ENCODE measurements around the gene ALK. TPM values are rescaled to one million over a fixed set of nuclear protein-coding genes. Genes with fewer than 3 reads are reported as not detected.

Gene ALK
- total RNA-seq, 3 donors from 2014 or later: not detected

- no peaks in the 10 kb centered on the region for H3K36me3 Mint-ChIP-seq (ENCODE audit: insufficient read depth)
- H3K9me3 Mint-ChIP-seq: no peaks in the 10 kb centered on the region
- no peaks in the 10 kb centered on the region for H3K4me1 Mint-ChIP-seq (ENCODE audit: low read depth)
- H3K27me3 Mint-ChIP-seq (ENCODE audit: low read depth): peaks cover under 1% of the 10 kb centered on the region
- ATAC-seq (no peak), DNase-seq (no peak)
- H3K4me3 Mint-ChIP-seq: no peak overlapping the region
Observed at GRCh38 chr2:29220506-29221270, 700.7 kb downstream of the ALK start.

GRCh38 chr2:29219374-29219773 is 702.0 kb downstream of the ALK start:
- Mint-ChIP-seq H3K27me3 (ENCODE audit: low read depth) (no peaks in the 10 kb centered on the region), H3K9me3 (no peaks in the 10 kb centered on the region), H3K4me1 (ENCODE audit: low read depth) (no peaks in the 10 kb centered on the region), H3K4me3 (no peak overlapping the region), H3K36me3 (ENCODE audit: insufficient read depth) (no peaks in the 10 kb centered on the region)
- ATAC-seq: no peak
- no peak for DNase-seq

- no peak for DNase-seq
Observed at GRCh38 chr2:29218550-29219125, 702.7 kb downstream of the ALK start.

GRCh38 chr2:29218071-29218470 is 703.3 kb downstream of the ALK start:
- Mint-ChIP-seq H3K4me3 (no peak overlapping the region), H3K27me3 (ENCODE audit: low read depth) (no peaks in the 10 kb centered on the region), H3K36me3 (ENCODE audit: insufficient read depth) (no peaks in the 10 kb centered on the region), H3K4me1 (ENCODE audit: low read depth) (no peaks in the 10 kb centered on the region), H3K9me3 (no peaks in the 10 kb centered on the region)
- ATAC-seq: no peak
- no peak for DNase-seq

More at GRCh38 chr2:29218550-29219125, 702.7 kb downstream of the ALK start:
- Mint-ChIP-seq H3K9me3 (no peaks in the 10 kb centered on the region), H3K4me1 (ENCODE audit: low read depth) (no peaks in the 10 kb centered on the region), H3K36me3 (ENCODE audit: insufficient read depth) (no peaks in the 10 kb centered on the region), H3K4me3 (no peak overlapping the region), H3K27me3 (ENCODE audit: low read depth) (no peaks in the 10 kb centered on the region)
- no peak for ATAC-seq

GRCh38 chr2:29216609-29216909 is 704.8 kb downstream of the ALK start:
- Mint-ChIP-seq H3K4me3 (no peak overlapping the region), H3K9me3 (no peaks in the 10 kb centered on the region), H3K27me3 (ENCODE audit: low read depth) (no peaks in the 10 kb centered on the region), H3K4me1 (ENCODE audit: low read depth) (no peaks in the 10 kb centered on the region), H3K36me3 (ENCODE audit: insufficient read depth) (peaks cover 2% of the 10 kb centered on the region)
- DNase-seq: no peak
- ATAC-seq: no peak

GRCh38 chr2:29215739-29216608 is 705.4 kb downstream of the ALK start:
- H3K4me1 Mint-ChIP-seq (ENCODE audit: low read depth): no peaks in the 10 kb centered on the region
- DNase-seq: no peak
- no peaks in the 10 kb centered on the region for H3K9me3 Mint-ChIP-seq
- peaks cover 2% of the 10 kb centered on the region for H3K36me3 Mint-ChIP-seq (ENCODE audit: insufficient read depth)
- H3K4me3 Mint-ChIP-seq: no peak overlapping the region
- no peak for ATAC-seq
- H3K27me3 Mint-ChIP-seq (ENCODE audit: low read depth): no peaks in the 10 kb centered on the region

GRCh38 chr2:29215073-29215472 is 706.3 kb downstream of the ALK start:
- Mint-ChIP-seq H3K27me3 (ENCODE audit: low read depth) (no peaks in the 10 kb centered on the region), H3K4me3 (no peak overlapping the region), H3K9me3 (no peaks in the 10 kb centered on the region), H3K36me3 (ENCODE audit: insufficient read depth) (peaks cover 2% of the 10 kb centered on the region), H3K4me1 (ENCODE audit: low read depth) (no peaks in the 10 kb centered on the region)
- no peak for DNase-seq
- ATAC-seq: no peak

- H3K4me3 Mint-ChIP-seq: no peak overlapping the region
- no peak for DNase-seq
- no peaks in the 10 kb centered on the region for H3K27me3 Mint-ChIP-seq (ENCODE audit: low read depth)
- no peaks in the 10 kb centered on the region for H3K4me1 Mint-ChIP-seq (ENCODE audit: low read depth)
- no peak for ATAC-seq
- H3K9me3 Mint-ChIP-seq: no peaks in the 10 kb centered on the region
- peaks cover 2% of the 10 kb centered on the region for H3K36me3 Mint-ChIP-seq (ENCODE audit: insufficient read depth)
Observed at GRCh38 chr2:29213888-29214291, 707.5 kb downstream of the ALK start.

- DNase-seq: no peak
- Mint-ChIP-seq H3K36me3 (ENCODE audit: insufficient read depth) (peaks cover 2% of the 10 kb centered on the region), H3K9me3 (no peaks in the 10 kb centered on the region), H3K4me3 (no peak overlapping the region), H3K27me3 (ENCODE audit: low read depth) (no peaks in the 10 kb centered on the region), H3K4me1 (ENCODE audit: low read depth) (no peaks in the 10 kb centered on the region)
- ATAC-seq: no peak
Observed at GRCh38 chr2:29212009-29212408, 709.4 kb downstream of the ALK start.

GRCh38 chr2:29209551-29209950 is 711.8 kb downstream of the ALK start:
- ATAC-seq: no peak
- Mint-ChIP-seq H3K4me3 (no peak overlapping the region), H3K9me3 (no peaks in the 10 kb centered on the region)

GRCh38 chr2:29207352-29208148 is 713.8 kb downstream of the ALK start:
- H3K36me3 Mint-ChIP-seq (ENCODE audit: insufficient read depth): peaks cover 4% of the 10 kb centered on the region
- H3K4me3 Mint-ChIP-seq: no peak overlapping the region
- no peak for ATAC-seq
- no peaks in the 10 kb centered on the region for H3K27me3 Mint-ChIP-seq (ENCODE audit: low read depth)
- DNase-seq: no peak
- no peaks in the 10 kb centered on the region for H3K9me3 Mint-ChIP-seq
- no peaks in the 10 kb centered on the region for H3K4me1 Mint-ChIP-seq (ENCODE audit: low read depth)

More at GRCh38 chr2:29209551-29209950, 711.8 kb downstream of the ALK start:
- DNase-seq: no peak
- Mint-ChIP-seq H3K36me3 (ENCODE audit: insufficient read depth) (peaks cover 2% of the 10 kb centered on the region), H3K4me1 (ENCODE audit: low read depth) (no peaks in the 10 kb centered on the region), H3K27me3 (ENCODE audit: low read depth) (no peaks in the 10 kb centered on the region)

GRCh38 chr2:29206941-29207340 is 714.4 kb downstream of the ALK start:
- no peaks in the 10 kb centered on the region for H3K27me3 Mint-ChIP-seq (ENCODE audit: low read depth)
- ATAC-seq (no peak), DNase-seq (no peak)
- peaks cover 4% of the 10 kb centered on the region for H3K36me3 Mint-ChIP-seq (ENCODE audit: insufficient read depth)
- H3K4me3 Mint-ChIP-seq: no peak overlapping the region
- H3K4me1 Mint-ChIP-seq (ENCODE audit: low read depth): no peaks in the 10 kb centered on the region
- H3K9me3 Mint-ChIP-seq: no peaks in the 10 kb centered on the region

GRCh38 chr2:29202819-29203495 is 718.4 kb downstream of the ALK start:
- no peak for ATAC-seq
- Mint-ChIP-seq H3K27me3 (ENCODE audit: low read depth) (no peaks in the 10 kb centered on the region), H3K4me3 (no peak overlapping the region), H3K4me1 (ENCODE audit: low read depth) (no peaks in the 10 kb centered on the region), H3K36me3 (ENCODE audit: insufficient read depth) (peaks cover 6% of the 10 kb centered on the region), H3K9me3 (no peaks in the 10 kb centered on the region)
- no peak for DNase-seq

- ATAC-seq: no peak
- Mint-ChIP-seq H3K4me3 (no peak overlapping the region), H3K36me3 (ENCODE audit: insufficient read depth) (peaks cover 6% of the 10 kb centered on the region), H3K9me3 (no peaks in the 10 kb centered on the region), H3K27me3 (ENCODE audit: low read depth) (no peaks in the 10 kb centered on the region), H3K4me1 (ENCODE audit: low read depth) (no peaks in the 10 kb centered on the region)
- DNase-seq: no peak
Observed at GRCh38 chr2:29201979-29202378, 719.4 kb downstream of the ALK start.
